ENCODE data around the gene SPRYD4. TPM values are rescaled to one million over a fixed set of nuclear protein-coding genes. Genes with fewer than 3 reads are reported as not detected.

Gene SPRYD4
- 21.2 and 23.3 TPM in 2 replicates for total RNA-seq (2013; cell fraction: nucleolus; rRNA removed)
- 4.1 and 4.4 TPM in 2 replicates for total RNA-seq (2014; rRNA removed)
- 4.2 and 4.7 TPM in 2 replicates for total RNA-seq (2014; rRNA removed; fragmentation: Illumina TruSeq; extraction: Trizol)
- total RNA-seq (2021): 4.3 and 5.0 TPM in 2 replicates
- polyA plus RNA-seq (2011; ENCODE audit: low read depth): 2.7 TPM
- 5.4 and 5.9 TPM in 2 replicates for polyA plus RNA-seq (2011; rRNA removed)
- 5.2 and 5.4 TPM in 2 replicates for polyA plus RNA-seq (2011; cell fraction: cytosol; rRNA removed)
- 6.5 and 6.8 TPM in 2 replicates for polyA plus RNA-seq (2011; cell fraction: nucleus; rRNA removed)
- 2.6 and 3.6 TPM in 2 replicates for polyA plus RNA-seq (2012)
- polyA plus RNA-seq (2014; fragmentation: Illumina TruSeq; extraction: Trizol): 4.7 and 5.0 TPM in 2 replicates
- polyA plus RNA-seq (2014; fragmentation: Nextera tagmentation; extraction: Ambion mirVana): 1 to 10 TPM; 4.8 to 6.0 TPM
- 4.7 and 5.5 TPM in 2 replicates for polyA plus RNA-seq (2014; rRNA removed)
- polyA plus RNA-seq (2016; fragmentation: Nextera tagmentation; extraction: Ambion mirVana): 1 to 10 TPM; 5.3 to 6.0 TPM
- 8.6 and 10.6 TPM in 2 replicates for polyA minus RNA-seq (2011; rRNA and poly(A)+ RNA removed)
- polyA minus RNA-seq (2011; cell fraction: cytosol; rRNA and poly(A)+ RNA removed): 1.1 and 1.2 TPM in 2 replicates
- 7.0 and 11.4 TPM in 2 replicates for polyA minus RNA-seq (2011; cell fraction: nucleus; rRNA and poly(A)+ RNA removed)
- Bru-seq, nascent RNA: percentile 88 among the genes with signal in this experiment
- percentile 80 among the genes with signal in this experiment for BruChase-seq, experiment 1, labeled RNA remaining after a 6-hour chase
- BruChase-seq, experiment 2, labeled RNA remaining after a 2-hour chase: percentile 82 among the genes with signal in this experiment
- long read RNA-seq, experiment 1, full-length matches to known transcripts: 27 of 27 reads
- long read RNA-seq, experiment 1, partial matches to known transcripts: 0 of 27 reads
- long read RNA-seq, experiment 1, other reads (novel, unspliced or antisense): 0 of 27 reads
- long read RNA-seq, experiment 2, full-length matches to known transcripts: 36 of 38 reads
- long read RNA-seq, experiment 2, partial matches to known transcripts: 0 of 38 reads
- long read RNA-seq, experiment 2, other reads (novel, unspliced or antisense): 2 of 38 reads

GRCh38 chr12:56468216-56469006, at the start of gene SPRYD4:
SPRYD4 (plus strand) TSS chr12:56468578; CDS start chr12:56468592, 14 bp downstream.
- H3K9ac ChIP-seq (ENCODE audit: control insufficient read depth, insufficient read depth, low read length): peak within 1 kb of the TSS; percentile 98
- TF ChIP-seq SIX5 (IDR thresholded peaks at IDR 0.05; ENCODE audit: low read depth, low read length, severe bottlenecking): peak; percentile 52
- no peak for TF ChIP-seq CBX5 (IDR thresholded peaks at IDR 0.05; ENCODE audit: low read depth)
- TF ChIP-seq RUNX3 (IDR thresholded peaks at IDR 0.05; ENCODE audit: low read length): peak; percentile 94
- TF ChIP-seq STAT1 (conservative IDR thresholded peaks at IDR 0.05): no peak
- no peak for TF ChIP-seq TARDBP (IDR thresholded peaks at IDR 0.05; ENCODE audit: borderline replicate concordance)
- TF ChIP-seq TCF7 (IDR thresholded peaks at IDR 0.05; ENCODE audit: borderline replicate concordance): no peak
- TF ChIP-seq POU2F2 (IDR thresholded peaks at IDR 0.05; ENCODE audit: borderline replicate concordance, low read depth, low read length): no peak; the same call in 2 of the 3 replicates
- TF ChIP-seq SMAD1 (IDR thresholded peaks at IDR 0.05; ENCODE audit: low read depth, partially characterized antibody): peak; percentile 47
- peak; percentile 99 for TF ChIP-seq CREM (IDR thresholded peaks at IDR 0.05; ENCODE audit: low read depth)
- peak; percentile 74 for TF ChIP-seq SMAD5 (IDR thresholded peaks at IDR 0.05; ENCODE audit: low read depth)
- no peak for TF ChIP-seq SKIL (IDR thresholded peaks at IDR 0.05; ENCODE audit: low read depth, poor library complexity, severe bottlenecking)
- no peak for TF ChIP-seq FOS (IDR thresholded peaks at IDR 0.05; ENCODE audit: borderline replicate concordance, extremely low read depth, insufficient read length)
- peak; percentile 67 for TF ChIP-seq FOXK2 (IDR thresholded peaks at IDR 0.05)
- peak; percentile 47; the same call in 1 of the 2 replicates for TF ChIP-seq MEF2A (IDR thresholded peaks at IDR 0.05; ENCODE audit: insufficient read depth, low read depth, low read length)
- TF ChIP-seq NR2C1 (IDR thresholded peaks at IDR 0.05): peak; percentile 65
- peak; percentile 78 for TF ChIP-seq IRF4 (IDR thresholded peaks at IDR 0.05; ENCODE audit: low read depth, low read length)
- TF ChIP-seq MTA2 (IDR thresholded peaks at IDR 0.05; ENCODE audit: low read depth): peak; percentile 16; the same call in 1 of the 2 replicates
- TF ChIP-seq MAX (IDR thresholded peaks at IDR 0.05; ENCODE audit: low read depth, low read length): peak; percentile 99

More at GRCh38 chr12:56468216-56469006, at the start of gene SPRYD4:
- WGBS (ENCODE audit: insufficient coverage, insufficient replicate concordance, low lambda C conversion rate, missing lambda C conversion rate): 1% methylated on average over 43 of the region's 43 CpGs
- Histone ChIP-seq H3K27me3 (replicated peaks in 1 of 2; ENCODE audit: control insufficient read depth in 2 of 2, insufficient read depth in 2 of 2, low read length in 1 of 2) (no peaks in the 10 kb centered on the region), H2AFZ (ENCODE audit: control insufficient read depth, low read depth, low read length) (peak within 1 kb of the TSS; percentile 89), H3K4me3 (peak within 1 kb of the TSS; percentile 76), H3K4me2 (ENCODE audit: control insufficient read depth, insufficient read depth) (peak within 1 kb of the TSS; percentile 98), H3K27ac (ENCODE audit: control insufficient read depth, insufficient read depth) (peak within 1 kb of the TSS; percentile 93), H4K20me1 (ENCODE audit: control insufficient read depth, insufficient read depth) (no peaks in the 10 kb centered on the region), H3K4me1 (ENCODE audit: control insufficient read depth, insufficient read depth, low read length) (peaks cover 15% of the 10 kb centered on the region), H3K79me2 (ENCODE audit: control insufficient read depth, insufficient read depth, low read length) (peaks cover 31% of the 10 kb centered on the region), H3K36me3 (ENCODE audit: control insufficient read depth in 2 of 2, insufficient read depth in 2 of 2, low read length in 1 of 2) (peaks cover 0 to 7% of the 10 kb centered on the region in 2 experiments; a peak in 2 of 4 replicates), H3K9me3 (replicated peaks; ENCODE audit: control insufficient read depth, insufficient read depth, low read length) (no peaks in the 10 kb centered on the region)
- intact Hi-C loops (cut with micrococcal nuclease; ENCODE audit: unreplicated experiment) (loop anchor here (5.0 to 10.0 kb wide), 2 partner anchors 204 to 341 kb away; partner anchors contain the start of genes COQ10A and ESYT1), in situ Hi-C loops (cut with MboI) (loop anchor here (5.0 kb wide), 1 partner anchor 276 kb away; no protein-coding TSS in a partner anchor)
- ATAC-seq (peak; percentile 92), FAIRE-seq (peak; percentile 81), DNase-seq (ENCODE audit: low read depth, low spot score) (peak; percentile 70)
- CTCF ChIA-PET: interaction anchor here (0.5 to 1.9 kb wide), 5 partner anchors 19 to 306 kb away, joined by 3 to 7 read pairs (median 3); partner anchors contain the start of genes SMARCC2 and TIMELESS
- POLR2A ChIA-PET: interaction anchor here (0.6 to 1.2 kb wide), 6 partner anchors 11 to 340 kb away, joined by 3 to 4 read pairs (median 3); partner anchors contain the start of genes ESYT1, STAT2 and TIMELESS
- RAD21 ChIA-PET (ENCODE audit: unreplicated experiment): interaction anchor here (1.0 to 1.4 kb wide), 3 partner anchors 110 to 279 kb away, joined by 3 read pairs; partner anchors contain the start of genes RNF41 and SMARCC2
- BruUV-seq (replicated peaks): TSS peak; percentile 68
- SMC1A ChIA-PET (ENCODE audit: uncharacterized antibody, unreplicated experiment): interaction anchor here (1.0 to 2.2 kb wide), 6 partner anchors 19 to 247 kb away, joined by 3 to 8 read pairs (median 4); partner anchors contain the start of genes RNF41 and TIMELESS
